HFFc6 (cell line): ENCODE results near the gene PLCL2. TPM values are rescaled to one million over a fixed set of nuclear protein-coding genes. Genes with fewer than 3 reads are reported as not detected.

ENCODE experiments used
- DNase-seq: peaks from one replicate; pipeline ENCODE4 v3.0.0-alpha.2; 2018
- H3K27ac Mint-ChIP-seq: 2 replicates; pipeline ENCODE4 v1.8.0; 2020; ENCODE audit warnings: mild to moderate bottlenecking, mixed read lengths
- H3K27me3 Mint-ChIP-seq: 2 replicates; pipeline ENCODE4 v1.8.0; 2021; ENCODE audit warnings: mild to moderate bottlenecking, moderate library complexity, mixed read lengths; ENCODE audit not compliant: insufficient read depth
- H3K36me3 Mint-ChIP-seq: 2 replicates; pipeline ENCODE4 v1.8.0; 2021; ENCODE audit warnings: low read depth, mixed read lengths
- H3K4me1 Mint-ChIP-seq: 2 replicates; pipeline ENCODE4 v1.8.0; 2020; ENCODE audit warnings: low read depth, mixed read lengths
- H3K4me3 Mint-ChIP-seq: 2 replicates; pipeline ENCODE4 v1.8.0; 2020; ENCODE audit warnings: mild to moderate bottlenecking, moderate library complexity, mixed read lengths
- H3K9me3 Mint-ChIP-seq: 2 replicates; pipeline ENCODE4 v1.8.0; 2020; ENCODE audit warnings: mild to moderate bottlenecking, mixed read lengths
- total RNA-seq, 6 experiments: library from RNA; stranded (reverse); fragmentation: NEBNext Ultra II Directional; extraction: Animal tissue kit (Norgen Biotek cat#: 25700); gene quantifications; 2 replicates in 1 of 6; 3 replicates in 5 of 6; pipeline ENCODE4 v1.2.3, GENCODE V29; 2021
- TF ChIP-seq, protein P1 (sequence below): fragments of 200-600 bp; sonication (generic); IDR thresholded peaks from 2 replicates; pipeline ENCODE4 v1.5.0; 2021; ENCODE audit warnings: antibody characterized with exemption, mild to moderate bottlenecking

The PLCL2 gene
- total RNA-seq, 6 experiments from 2014 or later, result 3.9 to 6.4 (median 5.7) TPM

DNA sequence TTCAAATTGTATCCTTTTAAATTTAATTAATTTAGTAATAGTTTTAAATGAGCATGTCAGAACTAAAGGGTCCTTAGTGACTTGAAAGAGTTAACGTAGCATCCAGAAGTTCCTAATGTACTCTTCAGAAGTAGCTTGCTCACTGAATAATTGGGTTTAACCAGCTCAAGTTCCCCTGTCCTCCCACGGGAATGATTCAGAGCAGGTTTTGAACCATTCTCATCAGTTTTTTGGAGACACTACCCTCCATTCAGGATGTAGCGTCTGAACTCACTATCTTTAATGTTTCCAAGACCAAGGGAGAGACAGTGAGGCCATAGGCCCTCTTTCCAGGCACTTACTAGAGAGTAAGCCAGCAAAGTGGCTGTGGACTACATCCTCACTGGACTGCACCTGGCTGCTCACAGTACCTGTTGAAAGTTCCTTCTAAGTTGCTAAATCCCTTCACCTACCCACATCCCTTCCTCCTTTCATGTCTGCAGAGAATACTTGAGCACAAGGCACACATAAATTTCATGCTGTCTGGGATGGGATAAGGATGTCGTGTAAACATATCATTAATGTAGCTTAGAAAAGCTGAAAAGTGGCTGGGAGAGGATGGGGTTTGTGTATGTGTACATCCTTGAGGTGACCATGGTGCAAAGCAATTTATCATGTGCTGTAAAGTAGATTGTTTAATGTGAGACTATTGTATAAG is 146.3 kb downstream of the PLCL2 start:
- Mint-ChIP-seq H3K4me3 (no peak overlapping the region), H3K36me3 (no peaks in the 10 kb centered on the region), H3K4me1 (peaks cover 18% of the 10 kb centered on the region), H3K9me3 (no peaks in the 10 kb centered on the region), H3K27me3 (no peaks in the 10 kb centered on the region), H3K27ac (no peak overlapping the region)
- TF ChIP-seq, protein P1, sequence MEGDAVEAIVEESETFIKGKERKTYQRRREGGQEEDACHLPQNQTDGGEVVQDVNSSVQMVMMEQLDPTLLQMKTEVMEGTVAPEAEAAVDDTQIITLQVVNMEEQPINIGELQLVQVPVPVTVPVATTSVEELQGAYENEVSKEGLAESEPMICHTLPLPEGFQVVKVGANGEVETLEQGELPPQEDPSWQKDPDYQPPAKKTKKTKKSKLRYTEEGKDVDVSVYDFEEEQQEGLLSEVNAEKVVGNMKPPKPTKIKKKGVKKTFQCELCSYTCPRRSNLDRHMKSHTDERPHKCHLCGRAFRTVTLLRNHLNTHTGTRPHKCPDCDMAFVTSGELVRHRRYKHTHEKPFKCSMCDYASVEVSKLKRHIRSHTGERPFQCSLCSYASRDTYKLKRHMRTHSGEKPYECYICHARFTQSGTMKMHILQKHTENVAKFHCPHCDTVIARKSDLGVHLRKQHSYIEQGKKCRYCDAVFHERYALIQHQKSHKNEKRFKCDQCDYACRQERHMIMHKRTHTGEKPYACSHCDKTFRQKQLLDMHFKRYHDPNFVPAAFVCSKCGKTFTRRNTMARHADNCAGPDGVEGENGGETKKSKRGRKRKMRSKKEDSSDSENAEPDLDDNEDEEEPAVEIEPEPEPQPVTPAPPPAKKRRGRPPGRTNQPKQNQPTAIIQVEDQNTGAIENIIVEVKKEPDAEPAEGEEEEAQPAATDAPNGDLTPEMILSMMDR, result no peak
- DNase-seq, result no peak

GRCh38 chr3:17032407-17033034 is 147.8 kb downstream of the PLCL2 start:
- TF ChIP-seq, protein P1, result peak; percentile 80
- H3K4me1 Mint-ChIP-seq, result peaks cover 18% of the 10 kb centered on the region
- no peaks in the 10 kb centered on the region for H3K36me3 Mint-ChIP-seq
- peak; percentile 57 for DNase-seq
- H3K27ac Mint-ChIP-seq, result no peak overlapping the region
- no peak overlapping the region for H3K4me3 Mint-ChIP-seq
- H3K9me3 Mint-ChIP-seq, result no peaks in the 10 kb centered on the region
- H3K27me3 Mint-ChIP-seq, result no peaks in the 10 kb centered on the region

DNA sequence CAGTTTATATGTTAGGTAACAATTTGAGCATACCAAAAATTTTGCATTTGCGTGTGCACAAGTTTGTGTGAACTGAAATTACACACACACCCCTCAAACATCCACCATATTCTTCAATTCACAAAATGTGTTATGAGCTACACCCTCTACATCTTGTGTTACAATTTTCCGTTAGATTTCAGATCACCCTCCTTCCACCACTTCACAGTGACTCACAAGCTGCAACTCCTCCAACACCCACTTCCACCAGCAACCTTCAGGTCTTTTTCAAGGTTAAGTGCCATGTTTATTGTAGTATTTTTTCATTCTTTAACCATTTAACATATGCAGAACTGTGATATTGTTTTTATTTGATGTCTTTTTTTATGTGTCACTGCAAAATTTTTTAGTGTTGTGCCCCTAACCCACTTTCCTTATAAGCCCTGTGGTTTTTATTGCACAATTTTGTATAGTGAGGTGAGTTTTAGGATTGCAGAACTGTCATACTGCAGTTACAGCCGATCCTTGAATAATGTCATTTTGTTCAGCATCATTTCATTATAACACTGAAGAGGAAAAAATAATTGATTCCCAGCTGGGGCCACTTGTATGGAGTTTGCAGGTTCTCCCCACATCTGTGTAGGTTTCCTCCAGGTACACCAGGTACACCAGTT is 148.9 kb downstream of the PLCL2 start:
- TF ChIP-seq, protein P1, result no peak
- DNase-seq, result no peak

GRCh38 chr3:17035033-17035432 is 150.3 kb downstream of the PLCL2 start:
- DNase-seq, result no peak
- Mint-ChIP-seq H3K4me3 (no peak overlapping the region), H3K9me3 (no peaks in the 10 kb centered on the region), H3K36me3 (no peaks in the 10 kb centered on the region), H3K27me3 (no peaks in the 10 kb centered on the region), H3K27ac (no peak overlapping the region), H3K4me1 (peaks cover 32% of the 10 kb centered on the region)
- TF ChIP-seq, protein P1, result no peak

More for the DNA sequence above, 148.9 kb downstream of the PLCL2 start:
- Mint-ChIP-seq H3K9me3 (no peaks in the 10 kb centered on the region), H3K4me3 (no peak overlapping the region), H3K27me3 (no peaks in the 10 kb centered on the region), H3K27ac (no peak overlapping the region), H3K4me1 (peaks cover 18% of the 10 kb centered on the region), H3K36me3 (no peaks in the 10 kb centered on the region)

- TF ChIP-seq, protein P1, result no peak
- no peaks in the 10 kb centered on the region for H3K27me3 Mint-ChIP-seq
- no peak overlapping the region for H3K4me3 Mint-ChIP-seq
- no peaks in the 10 kb centered on the region for H3K36me3 Mint-ChIP-seq
- DNase-seq, result no peak
- H3K4me1 Mint-ChIP-seq, result peaks cover 42% of the 10 kb centered on the region
- no peaks in the 10 kb centered on the region for H3K9me3 Mint-ChIP-seq
- no peak overlapping the region for H3K27ac Mint-ChIP-seq
Measured at GRCh38 chr3:17035966-17036365, 151.2 kb downstream of the PLCL2 start.
